OCI-LY7 (cell line): ENCODE measurements around the gene UBE2H. TPM values are rescaled to one million over a fixed set of nuclear protein-coding genes. Genes with fewer than 3 reads are reported as not detected.

Source experiments
- BruUV-seq: library from RNA; stranded (reverse); fragments of 400-500 nt; replicated peaks from 2 replicates; lab custom pipeline; 2021; lab: Mats Ljungman, UMichigan
- CTCF ChIA-PET: fragments of 300-600 bp; sonication (Branson Sonifier 250); formaldehyde crosslinking; loops from one replicate; lab custom pipeline; 2022; ENCODE audit warnings: antibody characterized with exemption; ENCODE audit not compliant: unreplicated experiment; lab: Charles Lee
- POLR2A ChIA-PET: fragments of 300-600 bp; sonication (Branson Sonifier 250); formaldehyde crosslinking; loops from one replicate; lab custom pipeline; 2022; ENCODE audit warnings: antibody characterized with exemption; lab: Charles Lee
- DNase-seq: peaks from one replicate; pipeline ENCODE4 v3.0.0-alpha.2; 2015; ENCODE audit warnings: low spot score
- H2AFZ ChIP-seq: fragments of 200-600 bp; sonication (generic), shearing (Covaris generic); 2 replicates; pipeline ENCODE4 v1.6.1; 2014; ENCODE audit warnings: mild to moderate bottlenecking, antibody characterized with exemption, low read length, moderate library complexity
- H3K27ac ChIP-seq: fragments of 200-600 bp; sonication (generic); 2 replicates; pipeline ENCODE4 v1.5.1; 2014; ENCODE audit warnings: mixed run types, low read depth, mild to moderate bottlenecking, moderate library complexity, low read length, inconsistent platforms; ENCODE audit not compliant: poor library complexity, severe bottlenecking
- H3K36me3 ChIP-seq: fragments of 200-600 bp; sonication (generic); 2 replicates; pipeline ENCODE4 v1.6.1; 2014; ENCODE audit warnings: mild to moderate bottlenecking, antibody characterized with exemption, low read length, moderate library complexity, mixed read lengths; ENCODE audit not compliant: insufficient read depth
- H3K4me1 ChIP-seq: fragments of 200-600 bp; sonication (generic); 2 replicates; pipeline ENCODE4 v1.5.1; 2014; ENCODE audit warnings: mild to moderate bottlenecking, low read length; ENCODE audit not compliant: insufficient read depth, poor library complexity, severe bottlenecking
- H3K4me2 ChIP-seq: fragments of 200-600 bp; sonication (generic); 2 replicates; pipeline ENCODE4 v1.6.1; 2014; ENCODE audit warnings: mild to moderate bottlenecking, low read length
- H3K4me3 ChIP-seq: fragments of 200-600 bp; sonication (generic); 2 replicates; pipeline ENCODE4 v1.5.1; 2014; ENCODE audit warnings: mild to moderate bottlenecking, low read depth, low read length; ENCODE audit not compliant: poor library complexity, severe bottlenecking
- H3K79me2 ChIP-seq: fragments of 200-600 bp; sonication (generic); 2 replicates; pipeline ENCODE4 v1.6.1; 2016; ENCODE audit warnings: low read depth, mild to moderate bottlenecking, low read length, moderate library complexity, mixed read lengths; ENCODE audit not compliant: insufficient read depth
- H3K9me2 ChIP-seq: fragments of 200-600 bp; sonication (generic); 2 replicates; pipeline ENCODE4 v1.6.1; 2016; ENCODE audit warnings: mild to moderate bottlenecking, low read length, mixed read lengths; ENCODE audit not compliant: insufficient read depth
- H3K9me3 ChIP-seq: fragments of 200-600 bp; sonication (generic); 2 replicates; pipeline ENCODE4 v1.6.1; 2014; ENCODE audit warnings: mild to moderate bottlenecking, mixed run types, low read length, mixed read lengths
- H4K20me1 ChIP-seq: fragments of 200-600 bp; sonication (generic); 2 replicates; pipeline ENCODE4 v1.6.1; 2014; ENCODE audit warnings: mild to moderate bottlenecking, antibody characterized with exemption, low read length, moderate library complexity, mixed read lengths; ENCODE audit not compliant: insufficient read depth
- EZH2phosphoT487 ChIP-seq: fragments of 200-600 bp; sonication (generic); IDR thresholded peaks from 2 replicates; pipeline ENCODE4 v1.6.1; 2018; ENCODE audit warnings: low read depth, borderline replicate concordance, mild to moderate bottlenecking, mixed run types, antibody characterized with exemption, low read length, moderate library complexity, mixed read lengths
- intact Hi-C: fragments of 100-400 bp; cut with micrococcal nuclease; formaldehyde crosslinking; loops from one replicate; pipeline ENCODE4 v1.10.0; 2022; ENCODE audit not compliant: unreplicated experiment
- total RNA-seq, 2 experiments: library from RNA; depleted of rRNA in 1 of 2; stranded (reverse); fragments of >200 nt in 1 of 2; shearing (Covaris generic) in 1 of 2; gene quantifications; 2 replicates each; pipeline ENCODE4 v1.2.3, GENCODE V29; 2014 to 2022
- TF ChIP-seq, protein P1 (sequence below): fragments of 200-600 bp; sonication (generic); conservative IDR thresholded peaks from 2 replicates; pipeline ENCODE4 v1.5.1; 2014; ENCODE audit warnings: mild to moderate bottlenecking, antibody characterized with exemption, low read length, moderate library complexity, mixed read lengths

UBE2H gene
- total RNA-seq, 2 experiments from 2014 or later = 12.7 to 35.3 TPM

DNA sequence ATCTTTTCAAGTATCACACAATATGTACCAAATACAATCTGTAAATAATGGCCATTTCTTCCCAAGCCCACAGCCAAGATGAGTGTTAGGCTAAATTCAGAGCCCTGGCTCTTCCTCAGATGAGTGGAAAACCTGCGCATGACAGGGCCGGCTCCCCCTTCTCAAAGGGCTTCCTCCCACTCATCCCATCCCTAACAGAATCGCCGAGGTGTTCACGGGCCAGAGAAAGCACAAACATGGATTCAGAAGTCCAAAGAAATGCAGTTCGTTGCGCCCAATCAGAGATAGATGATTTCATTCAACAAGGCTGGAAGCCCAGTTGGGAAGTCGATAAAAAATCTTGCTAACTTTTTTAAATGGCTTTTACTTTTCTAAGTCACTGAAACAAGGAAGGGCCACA, 121.8 kb downstream of the UBE2H start:
- Histone ChIP-seq H4K20me1 (no peaks in the 10 kb centered on the region), H3K4me3 (no peak overlapping the region), H3K36me3 (no peaks in the 10 kb centered on the region), H3K9me2 (no peaks in the 10 kb centered on the region), H3K4me2 (no peak overlapping the region), H3K27ac (no peak overlapping the region), H2AFZ (no peak overlapping the region), H3K9me3 (no peaks in the 10 kb centered on the region), H3K79me2 (no peaks in the 10 kb centered on the region), H3K4me1 (peaks cover 4% of the 10 kb centered on the region)
- no TSS peak for BruUV-seq
- TF ChIP-seq, protein P1, sequence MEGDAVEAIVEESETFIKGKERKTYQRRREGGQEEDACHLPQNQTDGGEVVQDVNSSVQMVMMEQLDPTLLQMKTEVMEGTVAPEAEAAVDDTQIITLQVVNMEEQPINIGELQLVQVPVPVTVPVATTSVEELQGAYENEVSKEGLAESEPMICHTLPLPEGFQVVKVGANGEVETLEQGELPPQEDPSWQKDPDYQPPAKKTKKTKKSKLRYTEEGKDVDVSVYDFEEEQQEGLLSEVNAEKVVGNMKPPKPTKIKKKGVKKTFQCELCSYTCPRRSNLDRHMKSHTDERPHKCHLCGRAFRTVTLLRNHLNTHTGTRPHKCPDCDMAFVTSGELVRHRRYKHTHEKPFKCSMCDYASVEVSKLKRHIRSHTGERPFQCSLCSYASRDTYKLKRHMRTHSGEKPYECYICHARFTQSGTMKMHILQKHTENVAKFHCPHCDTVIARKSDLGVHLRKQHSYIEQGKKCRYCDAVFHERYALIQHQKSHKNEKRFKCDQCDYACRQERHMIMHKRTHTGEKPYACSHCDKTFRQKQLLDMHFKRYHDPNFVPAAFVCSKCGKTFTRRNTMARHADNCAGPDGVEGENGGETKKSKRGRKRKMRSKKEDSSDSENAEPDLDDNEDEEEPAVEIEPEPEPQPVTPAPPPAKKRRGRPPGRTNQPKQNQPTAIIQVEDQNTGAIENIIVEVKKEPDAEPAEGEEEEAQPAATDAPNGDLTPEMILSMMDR = no peak
- TF ChIP-seq EZH2phosphoT487 = no peak
- intact Hi-C loops = loop anchor here (1.0 kb wide), 1 partner anchor 179 kb away; no protein-coding TSS in a partner anchor
- ChIA-PET CTCF (no interaction called here), POLR2A (no interaction called here)
- DNase-seq = no peak

GRCh38 chr7:129829737-129830631, 122.8 kb downstream of the UBE2H start:
- Histone ChIP-seq H3K27ac (no peak overlapping the region), H3K36me3 (no peaks in the 10 kb centered on the region), H4K20me1 (no peaks in the 10 kb centered on the region), H3K9me3 (no peaks in the 10 kb centered on the region), H3K79me2 (no peaks in the 10 kb centered on the region), H3K4me2 (peak overlapping the region; percentile 67), H3K4me3 (peak overlapping the region; percentile 35), H3K9me2 (no peaks in the 10 kb centered on the region), H2AFZ (no peak overlapping the region), H3K4me1 (peaks cover 4% of the 10 kb centered on the region)
- TF ChIP-seq, protein P1 = peak; percentile 89
- no peak for TF ChIP-seq EZH2phosphoT487
- intact Hi-C loops = loop anchor here (1.0 to 10.0 kb wide), 2 partner anchors 180 to 465 kb away; no protein-coding TSS in a partner anchor
- BruUV-seq = no TSS peak
- POLR2A ChIA-PET = interaction anchor here (0.6 to 1.3 kb wide), 2 partner anchors 102 to 462 kb away, joined by 5 to 7 read pairs; no protein-coding TSS in a partner anchor
- CTCF ChIA-PET = interaction anchor here (0.6 kb wide), 1 partner anchor 25 kb away, joined by 3 read pairs; no protein-coding TSS in a partner anchor
- peak; percentile 83 for DNase-seq
